ENCODE results near the gene SLC15A4. TPM values are rescaled to one million over a fixed set of nuclear protein-coding genes. Genes with fewer than 3 reads are reported as not detected.
A peak's percentile ranks its signal among the peaks of the same experiment; 100 is the strongest.
"Not testable (repeated sequence)": the region's sequence is repeated elsewhere in the genome, so short reads cannot be mapped to it uniquely, and the experiment has no call there.

SLC15A4 gene
- total RNA-seq, 1 donor from 2014 or later, result 14.2 TPM

DNA sequence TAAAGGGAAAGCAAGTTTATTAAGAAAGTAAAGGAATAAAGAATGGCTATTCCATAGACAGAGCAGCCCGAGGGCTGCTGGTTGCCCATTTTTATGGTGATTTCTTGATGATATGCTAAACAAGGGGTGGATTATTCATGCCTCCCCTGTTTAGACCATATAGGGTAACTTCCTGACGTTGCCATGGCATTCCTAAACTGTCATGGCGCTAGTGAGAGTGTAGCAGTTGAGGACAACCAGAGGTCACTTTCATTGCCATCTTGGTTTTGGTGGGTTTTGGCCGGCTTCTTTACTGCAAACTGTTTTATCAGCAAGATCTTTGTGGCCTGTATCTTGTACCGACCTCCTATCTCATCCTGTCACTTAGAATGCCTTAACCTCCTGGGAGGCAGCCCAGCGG is 26.0 kb upstream of the SLC15A4 start:
- intact Hi-C loops (cut with DNase I); DNase-seq; ATAC-seq (ENCODE audit: poor library complexity): not testable (repeated sequence)

DNA sequence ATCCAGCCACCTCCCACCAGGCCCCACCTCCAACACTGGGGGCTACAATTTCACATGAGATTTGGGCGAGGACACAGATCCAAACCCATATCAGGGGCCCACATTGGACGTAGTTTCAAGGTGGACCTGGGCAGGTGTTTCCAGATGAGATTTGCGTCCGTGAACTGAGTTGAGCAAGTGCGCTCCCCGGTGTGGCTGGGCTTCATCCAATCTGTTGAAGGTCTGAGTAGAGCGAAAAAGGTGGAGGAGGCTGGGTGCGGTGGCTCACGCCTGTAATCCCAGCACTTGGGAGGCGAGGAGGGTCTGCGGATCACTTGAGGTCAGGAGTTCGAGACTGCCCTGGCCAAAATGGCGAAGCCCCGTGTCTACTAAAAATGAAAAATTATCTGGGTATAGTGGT is 24.6 kb upstream of the SLC15A4 start:
- no peak for DNase-seq
- no peak for ATAC-seq (ENCODE audit: poor library complexity)
- intact Hi-C loops (cut with DNase I), result no loop called here

DNA sequence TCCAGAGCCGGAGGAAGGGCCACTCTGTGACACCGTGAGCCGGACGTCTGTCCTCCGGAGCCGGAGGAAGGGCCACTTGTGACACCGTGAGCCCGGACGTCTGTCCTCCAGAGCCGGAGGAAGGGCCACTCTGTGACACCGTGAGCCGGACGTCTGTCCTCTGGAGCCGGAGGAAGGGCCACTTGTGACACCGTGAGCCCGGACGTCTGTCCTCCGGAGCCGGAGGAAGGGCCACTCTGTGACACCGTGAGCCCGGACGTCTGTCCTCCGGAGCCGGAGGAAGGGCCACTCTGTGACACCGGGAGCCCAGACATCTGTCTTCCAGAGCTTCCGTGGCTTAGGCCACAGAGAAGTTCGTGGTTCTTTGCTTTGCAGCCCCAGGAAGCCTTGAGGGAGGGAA is 22.9 kb upstream of the SLC15A4 start:
- DNase-seq; ATAC-seq (ENCODE audit: poor library complexity); intact Hi-C loops (cut with DNase I): not testable (repeated sequence)

DNA sequence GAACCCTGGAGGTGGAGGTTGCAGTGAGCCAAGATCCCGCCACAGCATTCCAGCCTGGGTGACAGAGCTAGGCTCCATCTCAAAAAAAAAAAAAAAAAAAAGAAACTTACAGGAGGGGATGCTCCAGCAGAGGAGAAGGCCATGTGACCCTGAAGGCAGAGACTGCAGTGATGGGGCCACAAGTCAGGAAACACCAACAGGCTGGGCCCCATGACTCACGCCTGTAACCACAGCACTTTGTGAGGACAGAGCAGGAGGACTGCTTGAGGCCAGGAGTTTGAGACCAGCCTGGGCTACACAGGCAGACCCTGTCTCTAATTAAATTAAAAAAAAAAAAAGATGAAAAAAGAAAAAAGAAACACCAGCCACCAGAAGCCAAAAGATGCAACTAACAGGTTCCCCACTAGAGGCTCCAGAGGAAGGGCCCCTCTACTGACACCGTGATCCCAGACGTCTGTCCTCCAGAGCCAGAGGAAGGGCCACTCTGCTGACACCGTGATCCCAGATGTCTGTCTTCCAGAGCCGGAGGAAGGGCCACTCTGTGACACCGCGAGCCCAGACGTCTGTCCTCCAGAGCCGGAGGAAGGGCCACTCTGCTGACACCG is 20.4 kb upstream of the SLC15A4 start:
- DNase-seq (no peak), ATAC-seq (ENCODE audit: poor library complexity) (no peak)
- intact Hi-C loops (cut with DNase I), result no loop called here

DNA sequence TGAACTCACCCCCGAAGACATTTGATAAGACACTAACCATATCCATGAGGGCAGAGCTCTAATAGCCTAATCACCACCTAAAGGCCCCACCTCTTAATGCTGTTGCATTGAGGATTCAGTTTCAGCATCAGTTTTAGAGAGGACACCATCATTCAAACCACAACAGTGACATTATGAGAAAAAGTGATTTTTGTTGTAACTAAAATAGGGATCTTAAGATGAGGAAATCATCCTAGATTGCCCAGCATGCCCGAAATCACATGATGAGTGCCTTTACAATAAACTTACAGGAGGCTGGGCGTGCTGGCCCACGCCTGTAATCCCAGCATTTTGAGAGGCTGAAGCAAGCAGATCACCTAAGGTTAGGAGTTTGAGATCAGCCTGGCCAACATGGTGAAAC is 19.8 kb upstream of the SLC15A4 start:
- no peak for DNase-seq
- no peak for ATAC-seq (ENCODE audit: poor library complexity)
- intact Hi-C loops (cut with DNase I), result no loop called here

DNA sequence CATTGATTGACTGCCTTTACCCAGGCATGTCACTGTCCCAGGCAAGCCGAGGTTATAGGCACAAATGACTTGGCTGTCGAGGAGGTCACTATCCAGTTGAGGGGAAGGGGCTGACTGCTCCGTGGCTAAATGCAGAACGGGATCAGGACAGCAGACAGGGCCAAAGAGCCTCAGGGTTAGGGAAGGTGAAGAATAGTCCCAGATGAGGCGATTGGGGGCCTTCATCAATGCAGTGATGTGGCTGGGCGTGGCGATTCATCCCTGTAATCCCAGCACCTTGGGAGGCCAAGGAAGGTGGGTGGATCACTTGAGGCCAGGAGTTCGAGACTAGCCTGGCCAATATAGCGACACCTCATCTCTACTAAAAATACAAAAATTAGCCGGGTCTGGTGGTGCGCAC is 18.8 kb upstream of the SLC15A4 start:
- intact Hi-C loops (cut with DNase I), result no loop called here
- no peak for DNase-seq
- ATAC-seq (ENCODE audit: poor library complexity), result no peak

DNA sequence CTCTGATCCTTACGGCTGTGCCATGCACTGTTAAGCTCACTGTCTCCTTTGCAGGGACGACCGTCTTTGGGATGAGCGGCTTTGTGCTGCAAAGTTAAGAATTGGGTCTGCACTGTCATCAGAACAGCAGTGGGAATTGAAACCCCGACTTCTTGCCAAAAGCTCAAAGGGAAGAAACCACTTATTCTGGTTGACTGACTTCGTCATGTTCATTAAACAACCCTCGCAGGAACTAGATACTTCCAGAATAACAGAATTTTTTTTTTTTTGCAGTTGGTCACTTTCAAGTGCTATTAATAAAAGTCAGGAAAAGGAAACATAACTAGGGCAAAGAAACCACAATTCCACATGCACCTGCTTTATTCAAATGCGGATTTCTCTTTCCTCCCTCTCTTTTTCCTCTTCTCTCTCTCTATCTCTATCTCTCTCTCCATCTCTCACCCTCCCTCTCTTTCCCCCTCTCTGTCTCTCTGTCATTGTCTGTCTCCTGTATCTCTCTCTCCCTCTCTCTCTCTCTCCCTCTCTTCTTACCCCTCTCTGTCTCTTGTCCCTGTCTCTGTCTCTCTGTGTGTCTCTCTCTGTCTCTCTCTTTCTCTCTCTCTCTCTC is 17.2 kb upstream of the SLC15A4 start:
- ATAC-seq (ENCODE audit: poor library complexity), result peak; percentile 20
- intact Hi-C loops (cut with DNase I), result no loop called here
- DNase-seq, result no peak

DNA sequence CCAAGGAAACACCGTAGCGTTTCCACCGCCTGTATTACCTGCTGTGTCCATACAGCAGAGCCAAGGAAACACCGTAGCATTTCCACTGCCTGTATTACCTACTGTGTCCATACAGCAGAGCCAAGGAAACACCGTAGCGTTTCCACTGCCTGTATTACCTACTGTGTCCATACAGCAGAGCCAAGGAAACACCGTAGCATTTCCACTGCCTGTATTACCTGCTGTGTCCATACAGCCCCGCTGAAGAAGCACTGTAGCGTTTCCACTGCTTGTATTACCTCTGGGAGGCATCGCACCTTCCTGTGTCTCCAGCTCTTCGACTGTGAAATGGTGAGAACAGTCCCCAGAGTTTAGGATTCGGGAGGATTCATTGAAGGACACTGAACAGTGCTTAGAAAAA is 16.1 kb upstream of the SLC15A4 start:
- DNase-seq; ATAC-seq (ENCODE audit: poor library complexity); intact Hi-C loops (cut with DNase I): not testable (repeated sequence)

DNA sequence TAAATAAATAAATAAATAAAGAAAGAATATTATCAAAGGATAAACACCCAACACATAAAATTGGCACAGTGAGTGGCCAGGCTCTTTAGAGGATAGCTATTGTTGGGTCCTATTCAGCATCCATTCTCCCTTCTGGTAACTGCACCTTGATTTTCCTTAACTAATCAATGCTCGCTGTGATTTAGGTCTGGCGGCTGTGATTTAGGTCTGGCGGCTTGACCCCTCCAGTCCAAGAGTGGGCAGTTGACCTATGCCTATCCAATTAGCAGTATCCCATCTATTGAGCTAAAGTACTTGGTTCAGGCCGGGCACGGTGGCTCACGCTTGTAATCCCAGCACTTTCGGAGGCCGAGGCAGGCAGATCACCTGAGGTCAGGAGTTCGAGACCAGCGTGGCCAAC is 9.7 kb upstream of the SLC15A4 start:
- intact Hi-C loops (cut with DNase I), result no loop called here
- ATAC-seq (ENCODE audit: poor library complexity) (no peak), DNase-seq (no peak)

DNA sequence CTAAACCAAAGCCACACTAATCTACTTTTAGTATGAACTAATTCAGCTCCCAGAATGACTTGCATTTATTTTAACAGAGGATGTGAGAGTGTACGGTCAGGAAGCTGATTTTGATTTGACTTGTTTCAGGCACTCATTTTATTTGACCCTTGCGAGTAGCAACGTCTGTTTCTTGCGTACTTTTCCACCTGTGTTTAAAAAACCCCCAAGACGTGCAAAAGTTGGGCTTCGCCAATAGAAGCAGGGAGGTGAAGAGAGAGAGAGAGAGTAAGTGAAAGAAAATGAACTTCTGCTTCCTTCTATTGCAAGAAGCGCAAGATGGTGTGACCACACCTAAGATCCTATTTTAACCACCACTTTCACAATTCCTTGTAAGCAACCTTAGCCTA is 6.7 kb upstream of the SLC15A4 start:
- DNase-seq, result no peak
- peak; percentile 38 for ATAC-seq (ENCODE audit: poor library complexity)
- intact Hi-C loops (cut with DNase I), result no loop called here

DNA sequence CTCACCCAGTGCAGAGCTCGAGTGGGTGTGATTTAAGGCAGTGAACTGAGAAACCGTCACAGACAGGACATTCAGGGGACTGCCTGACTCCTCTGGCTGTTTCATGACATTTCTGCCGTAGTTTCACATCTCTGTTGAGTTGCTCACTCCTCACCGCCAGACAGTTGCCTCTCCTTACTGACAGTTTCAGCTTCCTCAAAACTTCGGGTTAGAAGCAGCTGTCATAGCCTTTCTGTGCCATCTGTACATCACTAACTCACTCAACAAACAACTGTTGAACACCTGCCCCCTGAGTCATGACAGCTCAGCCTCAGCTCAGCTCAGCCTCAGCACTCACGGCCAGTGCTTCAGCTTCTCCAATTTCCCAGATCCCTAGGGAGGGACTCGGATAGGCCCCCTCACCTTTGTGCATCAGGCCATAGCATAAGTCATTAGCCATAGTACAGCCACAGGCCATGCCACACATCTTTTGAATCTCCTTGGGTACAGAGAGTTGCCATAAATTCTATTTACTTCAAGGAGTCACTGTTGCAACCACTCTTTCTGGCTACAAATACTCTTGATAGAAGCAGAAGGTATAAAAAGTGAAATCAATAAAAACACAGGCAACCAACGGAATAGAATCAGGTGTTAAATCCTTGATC is 6.2 kb upstream of the SLC15A4 start:
- intact Hi-C loops (cut with DNase I), result no loop called here
- ATAC-seq (ENCODE audit: poor library complexity) (peak; percentile 46), DNase-seq (no peak)

DNA sequence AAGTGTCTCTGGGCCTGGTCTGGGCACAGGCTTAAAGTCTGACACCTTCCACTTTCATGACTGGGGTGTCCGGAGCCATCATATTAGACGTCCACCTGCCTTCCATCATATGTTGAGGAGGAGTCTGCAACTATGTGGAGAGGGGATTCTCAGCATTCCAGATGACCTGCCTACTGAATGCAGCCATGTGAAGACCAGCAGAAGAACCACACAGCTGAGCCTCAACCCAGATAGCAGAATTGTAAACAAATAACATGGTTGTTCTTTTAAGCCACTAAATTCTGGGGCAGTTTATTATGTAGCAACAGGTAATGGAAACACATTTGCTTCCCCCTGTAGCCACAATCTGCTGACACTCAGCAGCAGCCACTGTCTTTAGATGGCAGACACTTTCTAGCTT is 4.0 kb upstream of the SLC15A4 start:
- ATAC-seq (ENCODE audit: poor library complexity) (no peak), DNase-seq (no peak)
- intact Hi-C loops (cut with DNase I), result no loop called here

DNA sequence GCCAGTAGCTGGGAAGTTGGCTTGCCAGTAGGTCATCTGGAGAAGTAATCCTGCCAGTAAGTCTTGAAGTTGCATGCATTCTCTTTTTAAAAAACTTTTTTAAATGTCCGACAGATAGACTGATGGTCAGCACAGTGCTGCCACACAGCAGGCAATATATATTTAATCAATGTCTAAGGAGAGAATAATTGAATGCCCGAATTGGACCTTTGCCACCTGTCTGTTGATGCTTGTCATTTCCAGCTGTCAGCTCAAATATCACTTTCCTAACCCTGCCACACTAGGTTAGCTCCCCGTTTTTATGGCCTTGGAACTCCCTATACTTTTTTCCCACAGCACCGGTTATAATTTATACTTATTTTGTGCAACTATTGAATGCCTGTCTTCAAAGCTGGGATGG is 2.1 kb upstream of the SLC15A4 start:
- DNase-seq (no peak), ATAC-seq (ENCODE audit: poor library complexity) (no peak)
- intact Hi-C loops (cut with DNase I), result no loop called here

DNA sequence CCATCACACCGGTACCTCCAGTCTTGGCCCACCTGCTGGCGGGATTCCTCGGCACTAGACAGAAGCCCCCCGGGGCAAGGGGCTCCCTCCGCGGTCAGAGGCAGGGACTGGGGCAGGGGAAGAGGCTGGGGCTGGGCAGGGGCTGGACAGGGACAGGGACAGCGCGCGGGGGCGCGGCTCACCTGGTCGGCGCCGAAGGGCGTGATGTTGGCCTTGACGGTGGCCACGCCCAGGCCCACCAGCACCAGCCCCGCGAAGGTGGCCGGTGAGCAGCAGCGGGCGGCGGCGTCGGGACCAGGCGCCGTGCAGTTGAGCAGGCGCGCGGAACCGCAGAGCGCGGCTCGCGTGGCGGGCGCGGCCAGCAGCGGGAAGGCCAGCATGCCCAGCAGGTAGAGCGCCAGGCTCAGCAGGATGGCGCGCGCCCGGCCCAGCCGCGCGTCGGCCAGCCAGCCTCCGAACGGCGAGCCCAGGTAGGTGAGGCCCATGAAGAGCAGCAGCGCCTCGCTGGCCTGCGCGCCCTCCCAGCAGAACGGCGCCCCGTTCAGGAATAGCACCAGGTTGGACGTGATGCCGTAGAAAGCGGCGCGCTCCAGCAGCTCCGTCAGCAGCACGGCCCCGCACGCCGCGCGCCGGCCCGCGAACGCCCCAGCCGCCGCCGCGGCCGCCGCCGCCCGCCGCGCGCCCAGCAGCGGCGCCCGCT is 392 bp downstream of the SLC15A4 start:
- DNase-seq, result peak; percentile 51
- ATAC-seq (ENCODE audit: poor library complexity), result peak; percentile 8
- intact Hi-C loops (cut with DNase I), result no loop called here

DNA sequence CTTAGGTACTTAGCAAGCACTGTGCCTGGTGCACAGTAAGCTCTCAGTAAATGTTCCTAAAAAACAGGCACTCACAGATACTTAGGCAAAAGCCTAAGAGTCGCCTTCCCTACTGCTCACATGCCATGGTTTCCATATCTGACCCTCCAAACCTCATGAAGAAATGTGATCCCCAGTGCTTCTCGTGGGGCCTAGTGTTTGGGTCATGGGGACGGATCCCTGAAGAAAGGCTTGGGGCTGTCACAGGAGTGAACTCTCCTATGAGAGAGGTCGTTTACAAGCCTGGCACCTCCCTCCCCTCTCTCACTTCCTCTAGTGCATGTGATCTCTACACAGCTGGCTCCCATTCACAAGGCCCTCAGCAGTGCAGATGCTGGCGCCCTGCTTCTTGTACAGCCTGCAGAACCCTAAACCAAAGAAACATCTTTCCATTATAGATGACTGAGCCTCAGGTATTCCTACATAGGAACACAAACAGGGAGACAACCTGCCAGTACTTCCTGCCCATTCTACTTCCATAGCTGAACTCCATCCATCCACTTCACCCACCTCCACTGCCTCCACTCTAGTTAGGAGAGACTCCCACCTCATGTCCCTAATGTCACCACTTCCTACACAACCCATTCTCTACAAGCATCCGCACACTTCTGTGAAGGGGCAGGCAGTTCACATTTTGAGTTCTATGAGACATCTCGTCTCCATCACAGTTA is 2.9 kb downstream of the SLC15A4 start:
- peak; percentile 67 for DNase-seq
- peak; percentile 28 for ATAC-seq (ENCODE audit: poor library complexity)
- intact Hi-C loops (cut with DNase I), result no loop called here

DNA sequence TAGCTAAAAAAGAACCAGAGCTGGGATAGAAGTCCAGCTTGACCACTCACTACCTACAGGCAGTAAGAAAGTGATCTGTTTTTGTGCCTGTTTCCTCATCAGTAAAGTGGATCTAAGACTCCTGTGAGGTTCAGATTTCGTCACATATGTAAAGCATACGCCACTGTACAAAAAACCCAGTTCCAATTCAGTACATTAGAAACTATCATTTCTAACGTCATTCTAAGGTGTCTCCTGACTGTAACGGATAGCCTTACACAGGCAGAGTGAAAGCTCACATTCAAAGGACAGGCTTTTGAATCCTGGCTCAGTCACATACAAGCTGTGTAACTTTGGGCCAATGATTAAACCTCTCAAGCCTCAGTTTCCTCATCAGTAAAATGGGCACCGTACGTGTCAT is 3.5 kb downstream of the SLC15A4 start:
- DNase-seq (no peak), ATAC-seq (ENCODE audit: poor library complexity) (no peak)
- intact Hi-C loops (cut with DNase I), result no loop called here

DNA sequence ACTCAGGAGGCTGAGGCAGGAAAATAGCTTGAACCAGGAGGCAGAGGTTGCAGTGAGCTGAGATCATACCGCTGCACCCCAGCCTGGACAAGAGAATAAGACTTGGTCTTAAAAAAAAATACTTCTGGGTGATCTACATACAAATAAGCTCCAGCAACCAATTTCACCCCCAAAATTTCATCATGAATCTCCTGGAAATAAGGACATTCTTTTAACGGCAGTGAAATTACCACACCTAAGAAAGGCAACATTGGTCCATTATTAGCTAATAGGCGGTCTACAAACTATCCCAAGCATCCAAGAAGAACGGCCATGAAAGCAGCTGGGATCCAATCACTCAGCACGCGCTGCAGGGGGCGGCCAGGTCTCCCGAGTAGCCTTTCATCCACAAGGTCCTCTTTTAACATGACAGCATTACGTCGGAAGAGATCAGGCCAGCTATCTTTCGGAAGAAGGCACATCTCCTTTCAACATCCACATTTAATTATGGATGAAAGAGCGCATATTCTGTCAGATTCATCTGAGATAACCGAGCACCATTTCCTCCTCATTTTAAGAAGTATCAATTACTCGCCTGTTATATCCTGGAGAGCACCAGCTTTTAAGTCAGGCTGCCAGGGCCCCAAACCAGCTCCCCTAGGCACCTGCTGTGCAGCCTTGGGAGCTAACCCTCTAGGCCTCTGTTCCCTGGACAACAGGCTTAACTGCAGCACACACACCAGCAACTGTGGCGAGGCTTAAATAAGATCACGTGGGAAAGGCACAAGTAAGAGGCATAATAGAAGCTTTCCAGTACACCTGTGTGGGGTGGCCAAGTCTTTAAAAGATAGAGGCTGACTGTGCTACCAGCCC is 4.2 kb downstream of the SLC15A4 start:
- no peak for ATAC-seq (ENCODE audit: poor library complexity)
- DNase-seq, result no peak
- intact Hi-C loops (cut with DNase I), result no loop called here

All from Right ventricle myocardium superior (tissue), 1 donor.